Thoracic aorta (tissue), 2 donors: Measurements from ENCODE around the gene ARAF. TPM values are rescaled to one million over a fixed set of nuclear protein-coding genes. Genes with fewer than 3 reads are reported as not detected.

Experiments
- ATAC-seq: fragments of 150-250 bp; one replicate; pipeline ENCODE4 v1.8.0; 2017; ENCODE audit warnings: low read depth; ENCODE audit not compliant: insufficient number of reproducible peaks, low FRiP score
- DNase-seq: peaks from one replicate; pipeline ENCODE4 v3.0.0-alpha.2; 2020; ENCODE audit warnings: low spot score
- H3K27ac ChIP-seq, 2 donors: fragments of 200-600 bp; sonication (generic); 1 replicate in 1 of 2; 2 replicates in 1 of 2; pipeline ENCODE4 v1.5.1; 2016; ENCODE audit warnings: mild to moderate bottlenecking in 2 of 2, moderate library complexity in 2 of 2
- H3K27me3 ChIP-seq: fragments of 200-600 bp; sonication (generic); replicated peaks from 2 replicates; pipeline ENCODE4 v1.6.0; 2016; ENCODE audit warnings: mild to moderate bottlenecking; ENCODE audit not compliant: insufficient read depth
- H3K36me3 ChIP-seq: fragments of 200-600 bp; sonication (generic); one replicate; pipeline ENCODE4 v1.5.1; 2016
- H3K4me1 ChIP-seq, 2 donors: fragments of 200-600 bp; sonication (generic); 1 replicate in 1 of 2; 2 replicates in 1 of 2; pipeline versions ENCODE4 v1.5.1 to v1.6.0; 2016; ENCODE audit warnings: low read depth in 2 of 2, mild to moderate bottlenecking in 1 of 2; ENCODE audit not compliant: control insufficient read depth in 1 of 2
- H3K4me3 ChIP-seq: fragments of 200-600 bp; sonication (generic); 2 replicates; pipeline ENCODE4 v1.5.1; 2016; ENCODE audit warnings: mild to moderate bottlenecking
- H3K9me3 ChIP-seq: fragments of 200-600 bp; sonication (generic); 2 replicates; pipeline ENCODE4 v1.5.1; 2016
- CTCF ChIP-seq: fragments of 200-600 bp; sonication (generic); IDR thresholded peaks from one replicate; pipeline ENCODE4 v1.5.1; 2019; ENCODE audit warnings: antibody characterized with exemption
- total RNA-seq, 2 donors: library from RNA; depleted of rRNA; stranded (reverse); fragments of >200 nt; gene quantifications; one replicate each; pipeline versions ENCODE4 v1.1.0 to v1.2.3, GENCODE V29; 2016

Gene ARAF
- total RNA-seq, 2 donors from 2014 or later = 44.5 to 52.3 TPM

GRCh38 chrX:47539860-47540259, 21.1 kb upstream of the ARAF start:
- Histone ChIP-seq H3K4me3 (no peak overlapping the region), H3K27me3 (no peaks in the 10 kb centered on the region), H3K27ac (peak overlapping the region; percentile 69 to 88), H3K4me1 (peaks cover 0 to 5% of the 10 kb centered on the region in 2 donors), H3K9me3 (no peaks in the 10 kb centered on the region), H3K36me3 (no peaks in the 10 kb centered on the region)
- no peak for TF ChIP-seq CTCF
- DNase-seq (no peak), ATAC-seq (no peak)

GRCh38 chrX:47540754-47541538, 20.1 kb upstream of the ARAF start:
- Histone ChIP-seq H3K4me3 (peak overlapping the region; percentile 47), H3K36me3 (no peaks in the 10 kb centered on the region), H3K27me3 (no peaks in the 10 kb centered on the region), H3K4me1 (peaks cover 0 to 5% of the 10 kb centered on the region in 2 donors), H3K27ac (peak overlapping the region; percentile 88 to 89), H3K9me3 (no peaks in the 10 kb centered on the region)
- peak; percentile 99 for ATAC-seq
- peak; percentile 49 for TF ChIP-seq CTCF
- DNase-seq = peak; percentile 19

GRCh38 chrX:47543496-47543895, 17.5 kb upstream of the ARAF start:
- H3K36me3 ChIP-seq = no peaks in the 10 kb centered on the region
- no peak for ATAC-seq
- H3K4me3 ChIP-seq = no peak overlapping the region
- no peak for TF ChIP-seq CTCF
- peaks cover 0 to 5% of the 10 kb centered on the region in 2 donors for H3K4me1 ChIP-seq
- no peaks in the 10 kb centered on the region for H3K9me3 ChIP-seq
- no peak for DNase-seq
- H3K27ac ChIP-seq = no peak overlapping the region
- no peaks in the 10 kb centered on the region for H3K27me3 ChIP-seq

- TF ChIP-seq CTCF = no peak
- H3K4me1 ChIP-seq = no peaks in the 10 kb centered on the region
- no peaks in the 10 kb centered on the region for H3K27me3 ChIP-seq
- no peaks in the 10 kb centered on the region for H3K36me3 ChIP-seq
- H3K4me3 ChIP-seq = peak overlapping the region; percentile 78
- H3K27ac ChIP-seq = peak overlapping the region; percentile 84 to 86
- H3K9me3 ChIP-seq = no peaks in the 10 kb centered on the region
- DNase-seq = peak; percentile 73
- peak; percentile 91 for ATAC-seq
Observed at GRCh38 chrX:47556045-47556623, 4.9 kb upstream of the ARAF start.

- Histone ChIP-seq H3K9me3 (no peaks in the 10 kb centered on the region), H3K4me1 (peaks cover 3 to 16% of the 10 kb centered on the region in 2 donors), H3K27ac (no peak overlapping the region), H3K36me3 (no peaks in the 10 kb centered on the region), H3K4me3 (no peak overlapping the region), H3K27me3 (no peaks in the 10 kb centered on the region)
- ATAC-seq = no peak
- no peak for TF ChIP-seq CTCF
- no peak for DNase-seq
Observed at GRCh38 chrX:47558436-47558835, 2.6 kb upstream of the ARAF start.
